ENCODE measurements around the gene BMAL1.
A peak's percentile ranks its signal among the peaks of the same experiment; 100 is the strongest.

BMAL1 gene

GRCh38 chr11:13328286-13328685 is 50.7 kb downstream of the BMAL1 start (continued):
- TF ChIP-seq TSHZ2 (CRISPR knock-in tag; IDR thresholded peaks at IDR 0.05) (no peak), RARB (CRISPR knock-in tag; IDR thresholded peaks at IDR 0.05) (no peak)

GRCh38 chr11:13329670-13330356 is 52.2 kb downstream of the BMAL1 start:
- peak; percentile 78 for ATAC-seq
- TF ChIP-seq TCF4 (CRISPR knock-in tag; IDR thresholded peaks at IDR 0.05; ENCODE audit: borderline replicate concordance), result peak; percentile 67; the same call in 1 of the 2 replicates
- no peak for TF ChIP-seq POU6F1 (CRISPR knock-in tag; IDR thresholded peaks at IDR 0.05; ENCODE audit: borderline replicate concordance, low read depth)
- TF ChIP-seq ARNTL (CRISPR knock-in tag; IDR thresholded peaks at IDR 0.05; ENCODE audit: borderline replicate concordance, low read depth), result no peak
- TF ChIP-seq, protein P1, sequence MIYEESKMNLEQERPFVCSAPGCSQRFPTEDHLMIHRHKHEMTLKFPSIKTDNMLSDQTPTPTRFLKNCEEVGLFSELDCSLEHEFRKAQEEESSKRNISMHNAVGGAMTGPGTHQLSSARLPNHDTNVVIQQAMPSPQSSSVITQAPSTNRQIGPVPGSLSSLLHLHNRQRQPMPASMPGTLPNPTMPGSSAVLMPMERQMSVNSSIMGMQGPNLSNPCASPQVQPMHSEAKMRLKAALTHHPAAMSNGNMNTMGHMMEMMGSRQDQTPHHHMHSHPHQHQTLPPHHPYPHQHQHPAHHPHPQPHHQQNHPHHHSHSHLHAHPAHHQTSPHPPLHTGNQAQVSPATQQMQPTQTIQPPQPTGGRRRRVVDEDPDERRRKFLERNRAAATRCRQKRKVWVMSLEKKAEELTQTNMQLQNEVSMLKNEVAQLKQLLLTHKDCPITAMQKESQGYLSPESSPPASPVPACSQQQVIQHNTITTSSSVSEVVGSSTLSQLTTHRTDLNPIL (CRISPR knock-in tag; IDR thresholded peaks at IDR 0.05; ENCODE audit: low read depth), result no peak
- TF ChIP-seq TSHZ2 (CRISPR knock-in tag; IDR thresholded peaks at IDR 0.05), result peak; percentile 38; the same call in 1 of the 2 replicates
- no peak for TF ChIP-seq RARB (CRISPR knock-in tag; IDR thresholded peaks at IDR 0.05)
- TF ChIP-seq BACH2 (CRISPR knock-in tag; IDR thresholded peaks at IDR 0.05; ENCODE audit: borderline replicate concordance), result no peak
- TF ChIP-seq ZFP3 (CRISPR knock-in tag; IDR thresholded peaks at IDR 0.05), result no peak
- no peak for TF ChIP-seq ZFP30 (CRISPR knock-in tag; IDR thresholded peaks at IDR 0.05)
- no peak for TF ChIP-seq ZNF565 (CRISPR knock-in tag; conservative IDR thresholded peaks at IDR 0.05; ENCODE audit: low read depth)
- TF ChIP-seq ZNF70 (CRISPR knock-in tag; IDR thresholded peaks at IDR 0.05), result no peak
- TF ChIP-seq TOX (CRISPR knock-in tag; IDR thresholded peaks at IDR 0.05; ENCODE audit: borderline replicate concordance), result no peak
- TF ChIP-seq ZNF8 (CRISPR knock-in tag; IDR thresholded peaks at IDR 0.05), result no peak
- no peak for TF ChIP-seq ZC3H10 (CRISPR knock-in tag; IDR thresholded peaks at IDR 0.05)
- TF ChIP-seq CSDC2 (CRISPR knock-in tag; IDR thresholded peaks at IDR 0.05), result no peak
- TF ChIP-seq SNAI2 (CRISPR knock-in tag; IDR thresholded peaks at IDR 0.05), result no peak
- no peak for TF ChIP-seq ISL1 (CRISPR knock-in tag; IDR thresholded peaks at IDR 0.05)
- no peak for TF ChIP-seq PPARA (CRISPR knock-in tag; IDR thresholded peaks at IDR 0.05; ENCODE audit: borderline replicate concordance)
- TF ChIP-seq, protein P2, sequence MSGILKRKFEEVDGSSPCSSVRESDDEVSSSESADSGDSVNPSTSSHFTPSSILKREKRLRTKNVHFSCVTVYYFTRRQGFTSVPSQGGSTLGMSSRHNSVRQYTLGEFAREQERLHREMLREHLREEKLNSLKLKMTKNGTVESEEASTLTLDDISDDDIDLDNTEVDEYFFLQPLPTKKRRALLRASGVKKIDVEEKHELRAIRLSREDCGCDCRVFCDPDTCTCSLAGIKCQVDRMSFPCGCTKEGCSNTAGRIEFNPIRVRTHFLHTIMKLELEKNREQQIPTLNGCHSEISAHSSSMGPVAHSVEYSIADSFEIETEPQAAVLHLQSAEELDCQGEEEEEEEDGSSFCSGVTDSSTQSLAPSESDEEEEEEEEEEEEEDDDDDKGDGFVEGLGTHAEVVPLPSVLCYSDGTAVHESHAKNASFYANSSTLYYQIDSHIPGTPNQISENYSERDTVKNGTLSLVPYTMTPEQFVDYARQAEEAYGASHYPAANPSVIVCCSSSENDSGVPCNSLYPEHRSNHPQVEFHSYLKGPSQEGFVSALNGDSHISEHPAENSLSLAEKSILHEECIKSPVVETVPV (CRISPR knock-in tag; IDR thresholded peaks at IDR 0.05), result no peak
- 0 out of 2 replicates have a peak, but pooled peaks have one; percentile 28 for TF ChIP-seq GLIS3 (CRISPR knock-in tag; IDR thresholded peaks at IDR 0.05)
- no peak for TF ChIP-seq PATZ1 (CRISPR knock-in tag; IDR thresholded peaks at IDR 0.05; ENCODE audit: borderline replicate concordance)
- no peak for TF ChIP-seq ESRRG (CRISPR knock-in tag; IDR thresholded peaks at IDR 0.05)
- TF ChIP-seq OSR1 (CRISPR knock-in tag; IDR thresholded peaks at IDR 0.05), result no peak
